ENCODE results near the gene SPOPL.
"Not testable (repeated sequence)": the region's sequence is repeated elsewhere in the genome, so short reads cannot be mapped to it uniquely, and the experiment has no call there.

Gene SPOPL

GRCh38 chr2:138516030-138516704, 14.6 kb downstream of the SPOPL start:
- H3K36me3 ChIP-seq, result no peaks in the 10 kb centered on the region
- no peak for TF ChIP-seq CTCF (IDR thresholded peaks at IDR 0.05)
- no peak overlapping the region for H3K27ac ChIP-seq
- H3K9me3 ChIP-seq, result no peaks in the 10 kb centered on the region
- DNase-seq, result no peak
- H3K4me1 ChIP-seq, result peaks cover 0 to 72% (median 33%) of the 10 kb centered on the region in 4 donors
- intact Hi-C loops (cut with DNase I; ENCODE audit: low total_unique reads), result loop anchor here (10.0 kb wide), 1 partner anchor 69 kb away; no protein-coding TSS in a partner anchor
- no peak overlapping the region for H3K4me3 ChIP-seq
- no peaks in the 10 kb centered on the region for H3K27me3 ChIP-seq

GRCh38 chr2:138518860-138519259, 17.3 kb downstream of the SPOPL start:
- no peaks in the 10 kb centered on the region for H3K9me3 ChIP-seq
- no peaks in the 10 kb centered on the region for H3K27me3 ChIP-seq
- TF ChIP-seq CTCF (IDR thresholded peaks at IDR 0.05), result no peak
- peaks cover 0 to 78% (median 41%) of the 10 kb centered on the region in 4 donors for H3K4me1 ChIP-seq
- intact Hi-C loops (cut with DNase I; ENCODE audit: low total_unique reads), result loop anchor here (10.0 kb wide), 1 partner anchor 66 kb away; no protein-coding TSS in a partner anchor
- no peak overlapping the region for H3K4me3 ChIP-seq
- DNase-seq, result no peak
- no peak overlapping the region for H3K27ac ChIP-seq
- peaks cover 0 to 4% (median 2%) of the 10 kb centered on the region in 3 donors for H3K36me3 ChIP-seq

GRCh38 chr2:138521821-138522220, 20.3 kb downstream of the SPOPL start:
- peaks cover 0 to 52% (median 23%) of the 10 kb centered on the region in 4 donors for H3K4me1 ChIP-seq
- H3K27ac ChIP-seq, result no peak overlapping the region
- peaks cover 0 to 3% (median 0%) of the 10 kb centered on the region in 3 donors for H3K9me3 ChIP-seq
- intact Hi-C loops (cut with DNase I; ENCODE audit: low total_unique reads), result no loop called here
- no peak for DNase-seq
- no peak for TF ChIP-seq CTCF (IDR thresholded peaks at IDR 0.05)
- H3K4me3 ChIP-seq, result no peak overlapping the region
- peaks cover 0 to 11% (median 6%) of the 10 kb centered on the region in 3 donors for H3K36me3 ChIP-seq
- H3K27me3 ChIP-seq, result no peaks in the 10 kb centered on the region

- Histone ChIP-seq H3K27ac (no peak overlapping the region), H3K27me3 (no peaks in the 10 kb centered on the region), H3K36me3 (peaks cover 0 to 11% (median 6%) of the 10 kb centered on the region in 3 donors), H3K4me1 (peaks cover 0 to 52% (median 24%) of the 10 kb centered on the region in 4 donors), H3K9me3 (peaks cover 0 to 3% (median 0%) of the 10 kb centered on the region in 3 donors), H3K4me3 (no peak overlapping the region)
- no peak for TF ChIP-seq CTCF (IDR thresholded peaks at IDR 0.05)
- no peak for DNase-seq
- intact Hi-C loops (cut with DNase I; ENCODE audit: low total_unique reads), result no loop called here
Observed at GRCh38 chr2:138522556-138522955, 21.0 kb downstream of the SPOPL start.

- H3K4me3 ChIP-seq; DNase-seq; H3K27me3 ChIP-seq; intact Hi-C loops (cut with DNase I; ENCODE audit: low total_unique reads); H3K9me3 ChIP-seq; H3K27ac ChIP-seq: not testable (repeated sequence)
- H3K4me1 ChIP-seq, result peaks cover 0 to 50% (median 26%) of the 10 kb centered on the region in 4 donors
- peaks cover 0 to 11% (median 6%) of the 10 kb centered on the region in 3 donors for H3K36me3 ChIP-seq
Observed at GRCh38 chr2:138523018-138523672, 21.6 kb downstream of the SPOPL start.

GRCh38 chr2:138523673-138524042, 22.1 kb downstream of the SPOPL start:
- DNase-seq; intact Hi-C loops (cut with DNase I; ENCODE audit: low total_unique reads); H3K27ac ChIP-seq; H3K4me3 ChIP-seq; H3K27me3 ChIP-seq; H3K9me3 ChIP-seq: not testable (repeated sequence)
- peaks cover 0 to 11% (median 6%) of the 10 kb centered on the region in 3 donors for H3K36me3 ChIP-seq
- H3K4me1 ChIP-seq, result peaks cover 0 to 47% (median 26%) of the 10 kb centered on the region in 4 donors

- Histone ChIP-seq H3K4me1 (peaks cover 0 to 41% (median 23%) of the 10 kb centered on the region in 4 donors), H3K36me3 (peaks cover 0 to 11% (median 6%) of the 10 kb centered on the region in 3 donors)
- DNase-seq; H3K9me3 ChIP-seq; H3K27me3 ChIP-seq; H3K27ac ChIP-seq; H3K4me3 ChIP-seq; intact Hi-C loops (cut with DNase I; ENCODE audit: low total_unique reads): not testable (repeated sequence)
Observed at GRCh38 chr2:138524353-138524752, 22.8 kb downstream of the SPOPL start.
